Ramos (cell line): Measurements from ENCODE around the gene KANSL1.
"Not testable (repeated sequence)": the region's sequence is repeated elsewhere in the genome, so short reads cannot be mapped to it uniquely, and the experiment has no call there.

ENCODE experiments used
- in situ Hi-C: fragments of 300-500 bp; cut with MboI; formaldehyde crosslinking; loops from one replicate; pipeline ENCODE4 v1.14.3; 2022; ENCODE audit warnings: low sequenced_read_pairs; ENCODE audit not compliant: unreplicated experiment

Gene KANSL1

GRCh38 chr17:46088595-46088994 lies 104.6 kb downstream of the KANSL1 start:
- in situ Hi-C loops, result no loop called here

- in situ Hi-C loops, result not testable (repeated sequence)
Observed at GRCh38 chr17:46087871-46088270, 105.4 kb downstream of the KANSL1 start.

GRCh38 chr17:46086821-46087220 lies 106.4 kb downstream of the KANSL1 start:
- in situ Hi-C loops, result no loop called here

- in situ Hi-C loops, result no loop called here
Observed at GRCh38 chr17:46085522-46085921, 107.7 kb downstream of the KANSL1 start.

GRCh38 chr17:46082257-46082656 lies 111.0 kb downstream of the KANSL1 start:
- in situ Hi-C loops, result no loop called here

- in situ Hi-C loops, result no loop called here
Observed at GRCh38 chr17:46081018-46081320, 112.3 kb downstream of the KANSL1 start.

GRCh38 chr17:46080118-46081017 lies 112.9 kb downstream of the KANSL1 start:
- in situ Hi-C loops, result no loop called here

- in situ Hi-C loops, result no loop called here
Observed at GRCh38 chr17:46078675-46079074, 114.6 kb downstream of the KANSL1 start.

GRCh38 chr17:46074540-46074939 lies 118.7 kb downstream of the KANSL1 start:
- in situ Hi-C loops, result no loop called here

- in situ Hi-C loops, result no loop called here
Observed at GRCh38 chr17:46072998-46073397, 120.2 kb downstream of the KANSL1 start.

GRCh38 chr17:46071796-46072195 lies 121.4 kb downstream of the KANSL1 start:
- in situ Hi-C loops, result no loop called here

GRCh38 chr17:46064460-46064859 lies 128.8 kb downstream of the KANSL1 start:
- in situ Hi-C loops, result no loop called here

- in situ Hi-C loops, result no loop called here
Observed at GRCh38 chr17:46063241-46063640, 130.0 kb downstream of the KANSL1 start.

- in situ Hi-C loops, result no loop called here
Observed at GRCh38 chr17:46061435-46061834, 131.8 kb downstream of the KANSL1 start.

- in situ Hi-C loops, result no loop called here
Observed at GRCh38 chr17:46060461-46060860, 132.8 kb downstream of the KANSL1 start.

- in situ Hi-C loops, result no loop called here
Observed at GRCh38 chr17:46059486-46059885, 133.7 kb downstream of the KANSL1 start.

GRCh38 chr17:46057366-46057765 lies 135.9 kb downstream of the KANSL1 start:
- in situ Hi-C loops, result no loop called here

GRCh38 chr17:46056800-46057304 lies 136.4 kb downstream of the KANSL1 start:
- in situ Hi-C loops, result no loop called here

GRCh38 chr17:46053911-46054534 lies 139.2 kb downstream of the KANSL1 start:
- in situ Hi-C loops, result no loop called here

- in situ Hi-C loops, result loop anchor here (25.0 kb wide), 1 partner anchor 163 kb away; no protein-coding TSS in a partner anchor
Observed at GRCh38 chr17:46049656-46050055, 143.6 kb downstream of the KANSL1 start.

- in situ Hi-C loops, result loop anchor here (25.0 kb wide), 1 partner anchor 164 kb away; no protein-coding TSS in a partner anchor
Observed at GRCh38 chr17:46047856-46048255, 145.4 kb downstream of the KANSL1 start.
